HepG2 (cell line): ENCODE data around the gene PCNX4. TPM values are rescaled to one million over a fixed set of nuclear protein-coding genes. Genes with fewer than 3 reads are reported as not detected.
A peak's percentile ranks its signal among the peaks of the same experiment; 100 is the strongest.

Experiments used
- ATF7-NPFF ChIP-seq: sonication (generic); formaldehyde crosslinking; IDR thresholded peaks from 2 replicates; pipeline ENCODE4 v1.8.1; 2023; ENCODE audit warnings: mild to moderate bottlenecking, low read depth, missing genetic modification reagents, moderate library complexity
- ESRRA ChIP-seq: sonication (generic); formaldehyde crosslinking; IDR thresholded peaks from 2 replicates; pipeline ENCODE4 v1.5.1; 2020; ENCODE audit warnings: mild to moderate bottlenecking, low read depth, missing genetic modification reagents
- FOXJ3 ChIP-seq: sonication (generic); formaldehyde crosslinking; IDR thresholded peaks from 2 replicates; pipeline ENCODE4 v1.4.0; 2020; ENCODE audit warnings: missing genetic modification reagents, mild to moderate bottlenecking, borderline replicate concordance
- GATAD2A ChIP-seq: IDR thresholded peaks from 2 replicates; pipeline ENCODE4 v1.6.1; 2016
- GTF3A ChIP-seq: sonication (generic); formaldehyde crosslinking; conservative IDR thresholded peaks from 2 replicates; pipeline ENCODE4 v1.4.0; 2020; ENCODE audit warnings: mild to moderate bottlenecking, missing genetic modification reagents
- HCFC1 ChIP-seq: fragments of 150-350 bp; IDR thresholded peaks from 2 replicates; pipeline ENCODE4 v1.6.1; 2014; ENCODE audit warnings: low read depth, low read length
- MXD4 ChIP-seq: IDR thresholded peaks from 2 replicates; pipeline ENCODE4 v1.6.1; 2016; ENCODE audit warnings: mild to moderate bottlenecking, missing biosample characterization, missing genetic modification reagents
- NCOA1 ChIP-seq: sonication (generic); formaldehyde crosslinking; IDR thresholded peaks from 2 replicates; pipeline ENCODE4 v1.9.0; 2021; ENCODE audit warnings: missing genetic modification reagents
- RBFOX2 ChIP-seq: fragments of 200-400 bp; formaldehyde crosslinking; IDR thresholded peaks from 2 replicates; pipeline ENCODE4 v1.6.1; 2017; ENCODE audit warnings: low read depth, mild to moderate bottlenecking, low read length
- SOX5 ChIP-seq: IDR thresholded peaks from 2 replicates; pipeline ENCODE4 v1.6.1; 2016; ENCODE audit warnings: borderline replicate concordance
- SP5 ChIP-seq: IDR thresholded peaks from 2 replicates; pipeline ENCODE4 v1.6.1; 2016; ENCODE audit warnings: low read depth, borderline replicate concordance
- ZMYM2 ChIP-seq: sonication (generic); formaldehyde crosslinking; IDR thresholded peaks from 2 replicates; pipeline ENCODE4 v1.8.0; 2022; ENCODE audit warnings: mild to moderate bottlenecking, missing genetic modification reagents
- ZNF558 ChIP-seq: sonication (generic); formaldehyde crosslinking; IDR thresholded peaks from 2 replicates; pipeline ENCODE4 v1.9.0; 2022; ENCODE audit warnings: mild to moderate bottlenecking, missing genetic modification reagents, borderline replicate concordance
- ZNF562 ChIP-seq: sonication (generic); formaldehyde crosslinking; IDR thresholded peaks from 2 replicates; pipeline ENCODE4 v1.8.0; 2022; ENCODE audit warnings: missing genetic modification reagents, borderline replicate concordance
- ZNF703 ChIP-seq: sonication (generic); formaldehyde crosslinking; IDR thresholded peaks from 2 replicates; pipeline ENCODE4 v1.5.1; 2020; ENCODE audit warnings: missing genetic modification reagents, mild to moderate bottlenecking, moderate library complexity, borderline replicate concordance
- ZNF788 ChIP-seq: sonication (generic); formaldehyde crosslinking; IDR thresholded peaks from 2 replicates; pipeline ENCODE4 v1.5.0; 2020; ENCODE audit warnings: mild to moderate bottlenecking, missing genetic modification reagents, borderline replicate concordance
- ZNF879 ChIP-seq: sonication (generic); formaldehyde crosslinking; IDR thresholded peaks from 2 replicates; pipeline ENCODE4 v1.8.1; 2023; ENCODE audit warnings: missing genetic modification reagents
- polyA plus RNA-seq, 8 experiments: library from polyadenylated mRNA; depleted of rRNA in 3 of 8; stranded (reverse) in 7 of 8; unstranded in 1 of 8; fragments of >200 nt; fragmentation: Illumina TruSeq in 4 of 8; extraction: Trizol in 4 of 8; gene quantifications; 2 replicates each; pipeline versions ENCODE4 v1.2.1 to v1.2.3, GENCODE V29; 2011 to 2016; ENCODE audit warnings: low read depth in 4 of 8, missing spikeins in 1 of 8, mixed read lengths in 1 of 8; ENCODE audit not compliant: insufficient read depth in 1 of 8
- total RNA-seq, 5 experiments: library from RNA; depleted of rRNA; stranded (reverse); fragments of >200 nt; fragmentation: Illumina TruSeq; extraction: Trizol; gene quantifications; 2 replicates each; pipeline ENCODE4 v1.2.3, GENCODE V29; 2016; ENCODE audit warnings: low read depth in 1 of 5
- TF ChIP-seq, protein P1 (sequence below): sonication (generic); formaldehyde crosslinking; IDR thresholded peaks from 2 replicates; pipeline ENCODE4 v1.5.1; 2020; ENCODE audit warnings: mild to moderate bottlenecking, missing genetic modification reagents, borderline replicate concordance
- TF ChIP-seq, protein P2 (sequence below): sonication (generic); formaldehyde crosslinking; IDR thresholded peaks from 2 replicates; pipeline ENCODE4 v1.4.0; 2020; ENCODE audit warnings: missing genetic modification reagents, mild to moderate bottlenecking, borderline replicate concordance
- TF ChIP-seq, protein P3 (sequence below): conservative IDR thresholded peaks from 2 replicates; pipeline ENCODE4 v1.6.1; 2018; ENCODE audit warnings: missing genetic modification reagents
- TF ChIP-seq, protein P4 (sequence below): IDR thresholded peaks from 2 replicates; pipeline ENCODE4 v1.6.1; 2016; ENCODE audit warnings: mild to moderate bottlenecking, missing biosample characterization, missing genetic modification reagents

Gene PCNX4
- total and polyA plus RNA-seq, 2 of the 13 experiments (the other 11 are each of a cell fraction or from before 2014, with no cell fraction given), result 28.6 to 43.0 TPM

DNA sequence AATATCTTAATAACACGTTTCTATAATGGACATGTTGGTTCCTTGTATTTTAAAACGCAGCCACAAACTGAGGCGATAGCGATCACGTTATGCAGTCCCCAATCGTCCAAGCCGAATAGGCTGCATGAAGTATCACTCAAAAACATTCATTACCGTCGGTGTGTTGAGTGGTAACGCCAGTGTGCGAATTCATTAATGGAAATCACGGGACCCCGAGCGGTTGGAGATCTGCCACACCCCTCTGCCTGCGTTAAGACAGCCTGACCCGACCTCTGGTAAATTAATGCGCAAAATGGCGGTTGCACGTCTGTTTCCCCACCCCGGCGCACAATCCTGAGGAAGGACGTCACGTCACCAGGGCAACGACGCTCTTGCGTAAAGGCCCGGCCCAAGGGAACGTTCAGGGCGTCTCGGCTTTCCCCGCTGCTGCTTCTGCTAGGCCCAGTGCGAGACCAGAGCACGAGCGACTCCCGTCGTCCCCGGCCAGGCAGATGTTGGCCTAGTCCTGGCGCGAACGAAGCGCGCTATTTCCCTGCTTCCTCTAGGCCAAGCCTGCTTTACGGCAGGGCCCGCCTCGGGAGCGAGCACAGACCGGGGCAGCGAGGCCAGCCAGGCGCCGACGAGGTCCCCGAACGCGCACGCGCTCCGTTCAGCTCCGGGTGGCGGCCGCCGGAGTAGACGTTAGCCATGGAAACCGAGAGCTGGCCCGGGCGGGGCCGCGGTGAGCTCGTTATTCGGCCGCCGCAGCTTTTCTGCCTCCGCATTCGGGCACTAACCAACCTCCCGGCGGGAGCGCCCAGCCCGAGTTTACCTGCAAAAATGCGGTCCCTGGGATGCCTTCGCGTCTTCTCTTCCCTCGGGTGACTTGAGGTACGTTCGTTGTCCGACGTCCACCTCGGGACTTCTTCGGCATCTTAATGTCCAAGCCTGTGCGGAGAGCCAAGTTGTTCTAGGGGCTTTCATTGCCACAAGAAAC is at the start of gene PCNX4 (continued):
- TF ChIP-seq, protein P1, sequence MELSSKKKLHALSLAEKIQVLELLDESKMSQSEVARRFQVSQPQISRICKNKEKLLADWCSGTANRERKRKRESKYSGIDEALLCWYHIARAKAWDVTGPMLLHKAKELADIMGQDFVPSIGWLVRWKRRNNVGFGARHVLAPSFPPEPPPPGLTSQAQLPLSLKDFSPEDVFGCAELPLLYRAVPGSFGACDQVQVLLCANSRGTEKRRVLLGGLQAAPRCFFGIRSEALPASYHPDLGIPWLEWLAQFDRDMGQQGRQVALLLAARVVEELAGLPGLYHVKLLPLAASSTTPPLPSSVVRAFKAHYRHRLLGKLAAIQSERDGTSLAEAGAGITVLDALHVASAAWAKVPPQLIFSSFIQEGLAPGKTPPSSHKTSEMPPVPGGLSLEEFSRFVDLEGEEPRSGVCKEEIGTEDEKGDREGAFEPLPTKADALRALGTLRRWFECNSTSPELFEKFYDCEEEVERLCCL (CRISPR knock-in tag), result 0 out of 2 replicates have a peak, but pooled peaks have one; percentile 51
- peak; percentile 98 for TF ChIP-seq RBFOX2
- 0 out of 2 replicates have a peak, but pooled peaks have one; percentile 67 for TF ChIP-seq ZMYM2
- TF ChIP-seq GTF3A, result 0 out of 2 replicates have a peak, but pooled peaks have one; percentile 82
- peak; percentile 92; the same call in 1 of the 2 replicates for TF ChIP-seq ZNF788 (CRISPR knock-in tag)
- TF ChIP-seq, protein P2, sequence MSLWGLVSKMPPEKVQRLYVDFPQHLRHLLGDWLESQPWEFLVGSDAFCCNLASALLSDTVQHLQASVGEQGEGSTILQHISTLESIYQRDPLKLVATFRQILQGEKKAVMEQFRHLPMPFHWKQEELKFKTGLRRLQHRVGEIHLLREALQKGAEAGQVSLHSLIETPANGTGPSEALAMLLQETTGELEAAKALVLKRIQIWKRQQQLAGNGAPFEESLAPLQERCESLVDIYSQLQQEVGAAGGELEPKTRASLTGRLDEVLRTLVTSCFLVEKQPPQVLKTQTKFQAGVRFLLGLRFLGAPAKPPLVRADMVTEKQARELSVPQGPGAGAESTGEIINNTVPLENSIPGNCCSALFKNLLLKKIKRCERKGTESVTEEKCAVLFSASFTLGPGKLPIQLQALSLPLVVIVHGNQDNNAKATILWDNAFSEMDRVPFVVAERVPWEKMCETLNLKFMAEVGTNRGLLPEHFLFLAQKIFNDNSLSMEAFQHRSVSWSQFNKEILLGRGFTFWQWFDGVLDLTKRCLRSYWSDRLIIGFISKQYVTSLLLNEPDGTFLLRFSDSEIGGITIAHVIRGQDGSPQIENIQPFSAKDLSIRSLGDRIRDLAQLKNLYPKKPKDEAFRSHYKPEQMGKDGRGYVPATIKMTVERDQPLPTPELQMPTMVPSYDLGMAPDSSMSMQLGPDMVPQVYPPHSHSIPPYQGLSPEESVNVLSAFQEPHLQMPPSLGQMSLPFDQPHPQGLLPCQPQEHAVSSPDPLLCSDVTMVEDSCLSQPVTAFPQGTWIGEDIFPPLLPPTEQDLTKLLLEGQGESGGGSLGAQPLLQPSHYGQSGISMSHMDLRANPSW (CRISPR knock-in tag), result no peak; the same call in 1 of the 2 replicates
- TF ChIP-seq ZNF879 (CRISPR knock-in tag), result peak; percentile 62
- TF ChIP-seq NCOA1, result no peak
- peak; percentile 55; the same call in 1 of the 2 replicates for TF ChIP-seq SOX5 (CRISPR knock-in tag)
- peak; percentile 34; the same call in 1 of the 2 replicates for TF ChIP-seq SP5 (CRISPR knock-in tag)
- TF ChIP-seq, protein P3, sequence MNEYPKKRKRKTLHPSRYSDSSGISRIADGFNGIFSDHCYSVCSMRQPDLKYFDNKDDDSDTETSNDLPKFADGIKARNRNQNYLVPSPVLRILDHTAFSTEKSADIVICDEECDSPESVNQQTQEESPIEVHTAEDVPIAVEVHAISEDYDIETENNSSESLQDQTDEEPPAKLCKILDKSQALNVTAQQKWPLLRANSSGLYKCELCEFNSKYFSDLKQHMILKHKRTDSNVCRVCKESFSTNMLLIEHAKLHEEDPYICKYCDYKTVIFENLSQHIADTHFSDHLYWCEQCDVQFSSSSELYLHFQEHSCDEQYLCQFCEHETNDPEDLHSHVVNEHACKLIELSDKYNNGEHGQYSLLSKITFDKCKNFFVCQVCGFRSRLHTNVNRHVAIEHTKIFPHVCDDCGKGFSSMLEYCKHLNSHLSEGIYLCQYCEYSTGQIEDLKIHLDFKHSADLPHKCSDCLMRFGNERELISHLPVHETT (CRISPR knock-in tag), result peak; percentile 89; the same call in 1 of the 2 replicates
- TF ChIP-seq ESRRA (CRISPR knock-in tag), result peak; percentile 37; the same call in 1 of the 2 replicates
- peak; percentile 70 for TF ChIP-seq GATAD2A (CRISPR knock-in tag)
- TF ChIP-seq ZNF703, result no peak; the same call in 1 of the 2 replicates
- TF ChIP-seq, protein P4, sequence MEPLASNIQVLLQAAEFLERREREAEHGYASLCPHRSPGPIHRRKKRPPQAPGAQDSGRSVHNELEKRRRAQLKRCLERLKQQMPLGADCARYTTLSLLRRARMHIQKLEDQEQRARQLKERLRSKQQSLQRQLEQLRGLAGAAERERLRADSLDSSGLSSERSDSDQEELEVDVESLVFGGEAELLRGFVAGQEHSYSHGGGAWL, result peak; percentile 96
- TF ChIP-seq ATF7-NPFF, result peak; percentile 91
- TF ChIP-seq FOXJ3 (CRISPR knock-in tag), result no peak
- TF ChIP-seq ZNF562 (CRISPR knock-in tag), result no peak
- TF ChIP-seq ZNF558 (CRISPR knock-in tag), result peak; percentile 97; the same call in 1 of the 2 replicates
- TF ChIP-seq HCFC1, result peak; percentile 25; the same call in 1 of the 2 replicates
- peak; percentile 88; the same call in 1 of the 2 replicates for TF ChIP-seq MXD4 (CRISPR knock-in tag)
